GM18507 (cell line): ENCODE results near the gene TSPAN14.

ENCODE experiments used
- DNase-seq: peaks from one replicate; pipeline ENCODE4 v3.0.0; 2011; ENCODE audit warnings: low read depth; ENCODE audit not compliant: insufficient read length; ENCODE audit errors: extremely low spot score
- FAIRE-seq: peaks from 2 replicates; lab custom pipeline; 2011; peaks lifted over from hg19 to GRCh38; lab: Jason Lieb, UNC

Gene TSPAN14

GRCh38 chr10:80453056-80453841, 861 bp upstream of the TSPAN14 start:
- no peak for DNase-seq
- no peak for FAIRE-seq

DNA sequence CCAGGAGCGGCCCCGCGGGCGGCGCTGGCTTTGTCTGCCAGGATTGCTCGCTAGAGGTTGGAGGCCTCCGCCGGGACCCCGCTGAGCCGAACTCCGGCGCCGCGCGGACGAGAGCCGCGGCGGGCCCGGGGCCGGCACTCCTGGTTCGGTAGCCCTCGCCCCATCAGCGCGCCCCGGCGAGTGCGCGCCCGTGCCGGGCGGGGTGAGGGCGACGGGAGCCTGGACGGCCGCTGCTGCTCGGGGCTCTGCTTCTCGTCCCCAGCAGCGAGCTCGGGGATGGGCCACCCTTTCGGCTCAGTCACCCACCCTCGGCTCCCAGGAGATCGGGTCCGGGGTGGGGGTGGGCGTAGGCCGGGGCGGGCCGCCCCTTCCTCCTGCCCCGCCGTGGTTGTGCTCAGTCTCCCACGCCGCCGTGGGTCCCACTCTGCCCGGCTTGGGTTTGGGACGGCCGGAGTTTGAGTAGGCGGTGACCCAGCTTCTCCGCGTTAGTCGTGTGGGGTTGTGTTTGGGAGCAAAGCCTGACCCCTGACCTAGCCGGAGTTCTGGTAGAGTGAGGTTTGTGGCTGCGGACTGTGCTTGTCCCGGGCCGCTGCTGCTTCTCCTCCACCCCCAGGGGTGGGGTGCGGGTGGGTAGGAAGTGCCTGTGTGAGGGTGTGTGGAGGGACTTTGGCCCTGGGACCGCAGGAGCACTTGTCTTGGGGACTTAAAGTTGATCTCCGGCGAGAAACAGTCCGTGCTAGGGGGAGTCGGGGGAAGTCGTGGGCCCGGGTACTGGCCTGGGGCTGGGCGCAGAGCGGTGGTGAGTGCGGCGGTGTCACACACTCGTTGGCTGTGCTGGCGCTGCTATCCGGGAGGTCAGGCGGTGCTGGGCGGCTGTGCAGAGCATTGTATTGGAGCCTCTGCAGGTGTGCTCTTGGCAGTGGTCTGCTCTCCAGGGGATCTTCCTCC, 677 bp downstream of the TSPAN14 start:
- FAIRE-seq (peak; percentile 9), DNase-seq (no peak)

DNA sequence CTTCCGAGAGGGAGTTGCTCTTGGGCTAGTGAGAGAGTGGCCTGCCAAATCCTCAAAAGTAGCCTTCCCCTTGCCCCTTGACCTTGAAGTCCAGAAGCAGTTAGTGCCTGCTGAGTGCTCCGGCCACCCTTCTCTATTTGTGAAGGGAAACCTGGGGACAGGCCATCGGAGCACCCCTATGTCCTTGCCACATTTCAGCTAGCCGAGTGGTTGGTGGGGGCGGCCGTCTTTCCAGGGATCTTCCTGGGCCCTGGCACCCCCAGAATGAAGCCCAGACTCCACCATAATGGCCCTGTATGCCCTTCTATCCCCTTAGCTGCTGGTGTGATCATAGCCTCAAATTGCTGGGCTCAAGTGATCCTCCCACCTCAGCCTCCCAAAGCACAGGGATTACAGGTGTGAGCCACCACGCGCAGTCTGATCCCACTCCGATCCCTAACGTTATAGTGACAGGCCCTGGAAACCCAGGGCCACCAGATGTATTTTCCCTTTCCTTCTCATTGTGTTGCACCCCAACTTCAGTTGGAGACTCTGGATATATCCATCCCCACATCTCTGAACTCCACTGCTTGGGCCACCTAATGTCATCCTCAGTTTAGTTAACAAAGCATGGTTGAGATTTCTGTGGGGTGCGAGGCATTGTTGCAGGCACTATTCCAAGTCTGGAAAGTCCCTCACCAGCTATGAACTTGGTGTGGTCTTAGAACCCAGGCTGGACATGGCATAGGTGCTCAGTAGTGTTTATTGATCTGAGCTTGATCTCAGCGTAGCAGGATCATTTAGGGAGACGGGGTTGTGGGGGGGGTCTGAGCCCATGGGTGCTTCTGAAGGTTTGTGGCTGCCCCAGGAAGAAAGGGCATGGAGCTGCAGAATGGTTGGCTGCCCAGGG, 1.6 kb downstream of the TSPAN14 start:
- FAIRE-seq: no peak

DNA sequence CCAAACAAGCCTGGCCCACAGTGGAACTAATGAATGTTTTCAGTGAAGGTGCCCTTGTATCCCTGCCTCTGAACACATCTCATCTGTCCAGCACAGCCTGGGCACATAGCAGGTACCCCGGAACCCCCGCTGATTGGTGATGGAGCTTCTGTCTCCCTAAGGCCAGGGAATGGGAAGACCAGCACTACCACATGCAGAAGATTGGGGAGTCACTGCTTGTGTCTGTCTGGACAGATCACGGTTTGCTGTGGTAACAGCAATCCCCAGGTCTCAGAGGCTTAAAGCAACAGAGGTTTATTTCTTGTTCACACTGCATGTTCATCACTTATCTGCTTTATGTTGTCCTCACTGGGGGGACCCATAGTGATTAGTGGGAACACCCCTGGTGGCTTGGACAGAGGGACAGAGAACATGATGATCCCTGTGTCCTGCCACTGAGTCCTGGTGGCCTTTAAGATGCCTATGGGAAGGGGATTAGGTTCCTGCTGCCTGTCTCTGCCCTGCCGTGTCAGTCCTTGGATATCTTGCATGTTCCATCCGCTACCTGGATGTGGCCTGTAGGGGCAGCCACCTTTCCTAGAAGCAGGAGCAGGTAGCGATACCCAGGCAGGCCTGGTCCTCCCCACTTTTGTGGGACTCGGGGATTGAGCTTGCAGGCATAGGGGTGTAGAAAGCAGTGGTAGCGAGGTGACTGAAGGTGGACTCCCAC, 3.6 kb downstream of the TSPAN14 start:
- FAIRE-seq (no peak), DNase-seq (no peak)

More for the DNA sequence above, 1.6 kb downstream of the TSPAN14 start:
- DNase-seq: no peak

DNA sequence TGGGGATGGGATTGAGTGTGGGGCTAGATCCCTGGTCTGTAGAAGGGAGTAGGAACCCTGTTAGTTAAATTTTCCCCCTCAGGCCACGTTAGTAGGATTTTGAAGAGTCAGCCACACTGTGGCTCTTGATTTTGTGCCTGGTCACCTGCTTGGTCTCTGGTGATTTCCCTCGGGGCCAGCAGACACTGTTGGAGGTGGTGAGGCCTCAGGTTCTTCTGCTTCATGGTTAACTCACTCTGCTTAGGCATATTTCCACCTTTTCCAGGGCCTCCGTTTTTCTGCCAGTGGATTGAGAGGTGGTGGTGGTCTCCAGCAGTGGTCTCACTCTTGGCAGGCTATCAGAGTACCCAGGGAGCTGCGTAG, 4.1 kb downstream of the TSPAN14 start:
- DNase-seq: no peak
- FAIRE-seq: no peak

DNA sequence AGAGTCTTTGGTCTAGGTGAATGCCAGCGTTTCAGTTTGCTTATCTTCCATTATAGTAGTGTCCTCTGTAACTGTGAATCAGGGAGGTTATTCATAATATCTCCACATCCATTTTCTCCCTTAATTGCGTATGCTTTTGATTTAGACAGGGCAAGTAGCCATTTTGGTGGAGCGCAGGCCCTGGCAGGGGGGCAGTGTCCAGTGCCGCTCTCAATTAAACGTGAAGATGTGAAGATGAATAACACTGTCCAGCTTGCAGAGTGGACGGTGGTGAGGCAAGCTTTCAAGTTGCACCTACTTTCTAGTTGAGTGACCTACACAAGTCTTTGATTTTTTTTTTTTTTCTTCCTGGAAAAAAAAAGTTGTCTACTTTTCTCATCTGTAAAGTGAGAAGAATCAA, 4.5 kb downstream of the TSPAN14 start:
- FAIRE-seq: no peak
- no peak for DNase-seq

DNA sequence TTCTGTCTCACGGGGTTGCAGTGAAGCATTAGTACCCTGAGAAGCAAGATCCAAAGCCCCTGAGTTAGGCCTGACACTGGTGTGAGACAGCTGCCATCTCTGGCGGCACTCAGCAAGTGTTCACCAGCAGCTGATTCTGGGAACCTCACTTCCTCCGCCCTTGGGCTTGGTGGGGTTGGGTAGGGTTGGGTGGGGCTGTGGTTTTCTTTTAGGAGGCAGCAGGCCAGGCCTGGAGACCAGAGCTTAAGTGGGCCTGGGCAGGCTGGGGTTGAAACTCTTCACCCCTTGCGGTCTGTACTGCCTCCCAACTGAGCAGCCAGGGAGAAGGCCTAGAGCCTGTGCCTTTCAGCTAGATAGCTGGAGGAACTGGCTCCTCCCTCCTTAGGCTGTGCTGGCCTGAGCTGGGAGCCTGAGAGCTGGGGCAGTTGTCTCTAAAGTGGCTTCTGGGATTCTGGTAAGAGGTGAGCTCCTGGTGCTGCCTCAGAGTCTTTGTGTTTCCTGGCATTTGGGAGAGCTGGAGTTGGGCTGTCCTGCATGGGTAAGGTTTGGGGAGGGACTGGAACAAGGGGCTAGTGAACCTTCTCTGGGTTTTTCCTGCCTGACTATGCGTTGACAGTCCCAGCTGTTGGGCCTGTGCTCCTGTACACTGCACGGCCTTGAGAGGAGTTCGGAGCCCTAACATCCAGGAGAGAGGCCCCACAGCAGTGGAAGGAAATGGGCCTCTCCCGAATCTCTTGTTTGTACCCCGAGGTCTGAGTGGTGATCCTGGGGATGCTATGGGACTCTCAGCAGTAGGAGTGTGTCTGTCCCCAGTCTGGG, 5.1 kb downstream of the TSPAN14 start:
- DNase-seq (no peak), FAIRE-seq (peak; percentile 90)

GRCh38 chr10:80460399-80461207, 6.5 kb downstream of the TSPAN14 start:
- no peak for DNase-seq
- no peak for FAIRE-seq

DNA sequence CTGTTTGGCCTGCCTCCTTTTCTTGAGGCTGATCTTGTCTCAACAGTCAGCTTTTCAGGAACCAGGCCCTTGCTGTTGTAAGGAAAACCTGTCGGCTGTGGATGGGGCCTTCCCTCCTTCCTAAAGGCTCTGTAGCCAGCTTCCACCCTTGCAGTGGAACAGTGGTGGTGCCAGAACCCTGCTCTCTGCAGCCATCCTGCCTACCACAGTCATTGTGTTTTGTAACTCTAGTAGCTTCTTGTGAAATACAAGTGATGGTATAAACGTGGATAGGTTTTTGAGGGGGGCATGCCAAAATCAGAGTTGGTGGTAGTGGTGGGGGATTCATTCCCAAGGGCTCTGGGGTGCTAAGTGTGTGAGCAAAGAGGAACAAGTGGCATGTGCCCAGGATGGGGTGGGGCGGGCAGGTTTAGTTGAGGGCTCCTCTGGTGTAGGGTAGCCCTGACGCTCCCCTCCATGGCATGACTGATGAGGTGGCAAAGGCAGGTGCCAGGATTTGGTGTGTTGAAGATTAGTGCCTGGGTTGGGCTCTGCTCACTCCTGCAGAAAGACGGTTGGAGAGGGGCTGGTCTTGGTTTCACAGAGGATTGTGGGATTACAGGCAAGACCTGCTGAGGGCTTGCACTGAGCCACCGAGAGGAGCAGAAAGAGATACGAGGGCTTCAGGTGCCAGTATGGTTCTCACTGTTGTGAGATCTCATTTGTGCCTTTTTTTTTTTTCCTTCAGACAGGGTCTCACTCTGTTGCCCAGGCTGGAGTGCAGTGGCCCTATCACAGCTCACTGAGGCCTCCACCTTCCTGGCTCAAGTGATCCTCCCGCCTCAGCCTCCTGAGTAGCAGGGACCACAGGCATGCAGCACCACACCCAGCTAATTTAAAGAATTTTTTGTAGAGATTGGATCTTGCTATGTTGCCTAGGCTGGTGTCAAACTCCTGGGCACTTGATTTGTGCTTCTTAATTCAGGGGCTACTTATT, 7.4 kb downstream of the TSPAN14 start:
- no peak for DNase-seq
- FAIRE-seq: no peak

DNA sequence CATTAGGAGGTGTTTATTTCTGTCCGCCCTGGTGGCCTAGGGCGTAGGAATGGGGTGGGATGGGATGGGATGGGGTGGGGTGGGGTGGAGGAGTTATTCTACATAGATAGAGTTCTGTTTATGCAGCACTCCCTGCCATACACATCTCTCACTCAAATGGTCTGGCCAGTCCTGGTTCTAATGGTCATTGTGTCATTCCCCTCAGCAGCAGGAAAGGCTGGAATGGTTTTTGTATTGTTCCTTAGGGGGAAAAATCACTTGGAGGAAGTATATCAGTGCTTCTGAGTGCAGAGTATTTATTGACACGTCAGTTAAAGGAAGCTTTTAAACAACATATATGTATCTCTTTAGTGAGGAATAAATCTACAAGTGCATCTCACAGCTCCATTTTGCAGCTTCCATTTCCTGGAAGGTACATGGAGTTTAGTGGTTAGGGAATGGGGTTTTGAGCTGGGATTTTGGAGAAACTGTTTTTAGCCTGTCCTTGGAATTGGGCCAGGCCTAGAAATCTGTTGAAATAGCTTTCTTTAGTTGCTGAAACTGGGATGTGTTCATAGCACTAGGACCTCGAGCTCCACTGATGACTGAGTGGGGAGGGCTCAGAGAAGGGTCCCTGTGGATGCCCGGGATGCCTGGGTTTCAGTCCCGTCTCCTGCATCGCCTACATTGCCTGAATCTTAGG, 8.3 kb downstream of the TSPAN14 start:
- no peak for DNase-seq
- no peak for FAIRE-seq

GRCh38 chr10:80462981-80463741, 9.1 kb downstream of the TSPAN14 start:
- no peak for DNase-seq

GRCh38 chr10:80463868-80464267, 9.8 kb downstream of the TSPAN14 start:
- DNase-seq (no peak), FAIRE-seq (no peak)

More at GRCh38 chr10:80462981-80463741, 9.1 kb downstream of the TSPAN14 start:
- FAIRE-seq: peak; percentile 63

DNA sequence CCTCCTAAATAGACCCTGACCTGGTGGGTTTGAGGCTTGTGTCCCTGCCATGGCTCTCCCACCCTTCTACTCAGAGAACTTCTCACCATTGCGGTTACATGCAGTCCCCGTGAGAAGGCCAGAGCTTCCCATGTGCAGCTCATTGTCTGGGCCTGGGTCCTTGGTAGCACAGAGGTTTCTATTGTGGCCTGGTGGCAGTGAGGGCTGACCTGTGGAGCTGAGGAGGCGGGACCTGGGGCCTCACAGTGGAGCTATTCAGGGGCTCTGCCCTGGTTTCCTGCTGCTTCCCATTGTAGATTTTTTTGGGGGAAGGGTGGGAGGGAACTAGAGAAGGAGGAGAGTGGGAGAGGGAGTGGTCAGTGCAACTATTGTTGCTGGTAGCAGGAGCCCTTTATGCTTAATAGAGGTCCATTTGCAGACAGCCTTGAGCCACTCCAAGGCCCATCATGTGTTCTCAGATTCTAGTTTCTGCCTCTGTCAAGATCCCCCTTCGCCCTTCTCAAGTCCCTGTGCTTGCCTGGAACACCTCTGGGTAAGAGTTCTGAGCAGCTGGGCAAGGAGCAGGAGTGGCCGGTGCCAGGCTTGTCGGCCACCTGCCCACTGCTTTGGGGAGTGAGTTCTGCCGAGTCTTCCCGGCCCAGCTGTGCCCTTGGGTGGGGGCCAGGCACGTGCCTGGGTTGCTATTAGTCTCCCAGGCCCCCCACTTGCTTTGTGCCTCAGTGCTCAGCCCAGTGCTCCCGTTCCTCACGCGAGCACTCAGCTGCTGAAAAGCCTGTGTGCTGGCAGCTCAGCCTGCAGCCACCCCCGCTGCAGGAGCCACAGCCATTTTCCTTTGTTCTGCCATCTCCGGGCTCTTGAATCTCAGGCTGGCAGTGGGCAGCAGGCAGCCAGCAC, 10.7 kb downstream of the TSPAN14 start:
- FAIRE-seq (no peak), DNase-seq (no peak)

GRCh38 chr10:80465451-80465835, 11.3 kb downstream of the TSPAN14 start:
- DNase-seq (no peak), FAIRE-seq (no peak)
